Common myeloid progenitor, CD34-positive (primary cell): ENCODE data around the gene TSPAN12.

ENCODE experiments used
- CTCF ChIA-PET: fragments of 350-600 bp; sonication (Branson Sonifier 250); formaldehyde crosslinking; loops from one replicate; lab custom pipeline; 2021; ENCODE audit warnings: antibody characterized with exemption; lab: Charles Lee
- POLR2A ChIA-PET: fragments of 350-600 bp; sonication (Branson Sonifier 250); formaldehyde crosslinking; loops from one replicate; lab custom pipeline; 2021; ENCODE audit warnings: antibody characterized with exemption; lab: Charles Lee
- DNase-seq, 3 donors: peaks; one replicate each; pipeline versions ENCODE4 v3.0.0 to v3.0.0-alpha.2; 2013
- H3K27ac ChIP-seq, 2 experiments: 1 replicate in 1 of 2; 2 replicates in 1 of 2; pipeline ENCODE4 v1.7.0; 2013; ENCODE audit warnings: inconsistent platforms in 2 of 2, low read length in 2 of 2, mild to moderate bottlenecking in 2 of 2, low read depth in 1 of 2, moderate library complexity in 1 of 2; ENCODE audit not compliant: severe bottlenecking in 2 of 2, insufficient read depth in 1 of 2, poor library complexity in 1 of 2
- H3K27me3 ChIP-seq, 5 experiments: replicated peaks in 2 of 5; 1 replicate in 3 of 5; 2 replicates in 2 of 5; pipeline versions ENCODE4 v1.6.1 to v1.7.0; 2013; ENCODE audit warnings: low read length in 4 of 5, mild to moderate bottlenecking in 2 of 5, moderate library complexity in 2 of 5, inconsistent platforms in 1 of 5; ENCODE audit not compliant: insufficient read depth in 5 of 5, control insufficient read depth in 4 of 5
- H3K36me3 ChIP-seq, 4 experiments: 1 replicate in 2 of 4; 2 replicates in 2 of 4; pipeline versions ENCODE4 v1.6.1 to v1.7.0; 2013; ENCODE audit warnings: low read length in 3 of 4, control low read depth in 1 of 4, mild to moderate bottlenecking in 1 of 4; ENCODE audit not compliant: control insufficient read depth in 4 of 4, insufficient read depth in 4 of 4
- H3K4me1 ChIP-seq, 4 experiments: 1 replicate in 3 of 4; 2 replicates in 1 of 4; pipeline versions ENCODE4 v1.6.1 to v1.7.1; 2013; ENCODE audit warnings: low read length in 3 of 4, mild to moderate bottlenecking in 3 of 4, control low read depth in 1 of 4, inconsistent platforms in 1 of 4, moderate library complexity in 1 of 4; ENCODE audit not compliant: control insufficient read depth in 4 of 4, insufficient read depth in 4 of 4; ENCODE audit errors: control extremely low read depth in 1 of 4
- H3K4me3 ChIP-seq, 7 experiments: 1 replicate in 4 of 7; 2 replicates in 3 of 7; pipeline versions ENCODE4 v1.5.1 to v1.7.0; 2013; ENCODE audit warnings: mild to moderate bottlenecking in 7 of 7, low read length in 6 of 7, moderate library complexity in 6 of 7, inconsistent platforms in 2 of 7, low read depth in 2 of 7, control low read depth in 1 of 7; ENCODE audit not compliant: insufficient read depth in 4 of 7, control insufficient read depth in 1 of 7; ENCODE audit errors: extremely low read depth in 1 of 7
- H3K9me3 ChIP-seq, 5 experiments: 1 replicate in 4 of 5; 2 replicates in 1 of 5; pipeline versions ENCODE4 v1.6.1 to v1.7.1; 2013; ENCODE audit warnings: low read length in 4 of 5, mild to moderate bottlenecking in 2 of 5, inconsistent platforms in 1 of 5, low read depth in 1 of 5, moderate library complexity in 1 of 5; ENCODE audit not compliant: control insufficient read depth in 4 of 5, insufficient read depth in 2 of 5; ENCODE audit errors: control extremely low read depth in 1 of 5
- WGBS: methylation state at CpG from one replicate; pipeline ENCODE4 v1.1.5; 2013; ENCODE audit not compliant: insufficient coverage; 5-methylcytosine and 5-hydroxymethylcytosine counted together

Gene TSPAN12

GRCh38 chr7:120774481-120774880 is 83.5 kb downstream of the TSPAN12 start:
- H3K27me3 ChIP-seq = no peaks in the 10 kb centered on the region
- ChIA-PET CTCF (no interaction called here), POLR2A (no interaction called here)
- no peak for DNase-seq
- no peaks in the 10 kb centered on the region for H3K9me3 ChIP-seq
- H3K27ac ChIP-seq = no peak overlapping the region
- H3K4me1 ChIP-seq = no peaks in the 10 kb centered on the region
- H3K36me3 ChIP-seq = no peaks in the 10 kb centered on the region
- no CpG with 5 or more reads among the region's 3 CpGs for WGBS
- H3K4me3 ChIP-seq = no peak overlapping the region

DNA sequence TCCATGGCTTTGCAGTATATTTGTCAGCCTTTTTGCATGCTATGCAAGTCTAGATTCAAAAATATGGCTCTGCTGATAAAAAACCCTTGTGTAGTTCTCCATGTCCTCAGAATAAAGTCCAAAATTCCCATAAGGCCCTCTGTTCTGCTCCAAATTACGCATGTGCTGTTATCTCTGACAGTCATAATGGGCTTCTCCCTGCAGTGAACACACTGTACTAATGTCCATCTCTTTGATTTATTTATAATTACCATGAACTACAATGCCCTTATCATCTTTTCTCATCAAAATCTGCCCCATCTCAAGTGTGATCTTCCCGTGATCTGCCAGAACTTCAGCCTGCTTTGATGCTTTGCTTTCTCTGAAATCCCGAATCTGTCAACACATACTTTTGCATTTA is 87.7 kb downstream of the TSPAN12 start:
- H3K27ac ChIP-seq = no peak overlapping the region
- 87% methylated on average over 2 of the region's 3 CpGs for WGBS
- peaks cover 0 to 2% (median 0%) of the 10 kb centered on the region in 5 experiments for H3K27me3 ChIP-seq
- ChIA-PET POLR2A (no interaction called here), CTCF (no interaction called here)
- no peak overlapping the region for H3K4me3 ChIP-seq
- DNase-seq = no peak
- no peaks in the 10 kb centered on the region for H3K9me3 ChIP-seq
- H3K4me1 ChIP-seq = no peaks in the 10 kb centered on the region
- no peaks in the 10 kb centered on the region for H3K36me3 ChIP-seq

- POLR2A ChIA-PET = no interaction called here
- Histone ChIP-seq H3K36me3 (no peaks in the 10 kb centered on the region), H3K9me3 (no peaks in the 10 kb centered on the region), H3K27me3 (peaks cover 0 to 3% (median 0%) of the 10 kb centered on the region in 5 experiments), H3K27ac (no peak overlapping the region), H3K4me1 (no peaks in the 10 kb centered on the region), H3K4me3 (no peak overlapping the region)
- DNase-seq = no peak
- CTCF ChIA-PET = no interaction called here
- WGBS = 80% methylated on average over 1 of the region's 3 CpGs
Observed at GRCh38 chr7:120760851-120761250, 97.1 kb downstream of the TSPAN12 start.

DNA sequence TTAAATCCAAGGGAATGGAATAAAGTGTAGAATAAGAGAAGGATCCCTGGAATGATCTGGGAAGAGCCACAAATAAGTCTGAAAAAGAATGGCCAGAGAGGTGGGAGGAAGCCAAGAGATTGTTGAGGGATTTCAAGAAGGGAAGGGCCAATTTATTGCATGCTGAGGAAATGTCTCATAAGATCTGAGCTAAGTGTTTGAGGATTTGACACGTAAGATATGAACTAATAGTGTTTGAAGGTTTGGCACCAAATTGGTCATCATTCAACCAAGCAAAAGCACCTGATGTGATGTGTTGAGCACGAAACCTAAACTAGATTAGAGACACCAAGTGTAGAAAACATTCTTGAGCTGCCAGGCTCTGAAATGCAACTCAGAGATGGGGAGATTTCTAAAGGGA is 97.9 kb downstream of the TSPAN12 start:
- no peak for DNase-seq
- Histone ChIP-seq H3K9me3 (no peaks in the 10 kb centered on the region), H3K4me3 (no peak overlapping the region), H3K27me3 (peaks cover 0 to 3% (median 2%) of the 10 kb centered on the region in 5 experiments), H3K36me3 (no peaks in the 10 kb centered on the region), H3K4me1 (no peaks in the 10 kb centered on the region), H3K27ac (no peak overlapping the region)
- 100% methylated on average over 1 of the region's 2 CpGs for WGBS
- ChIA-PET CTCF (no interaction called here), POLR2A (no interaction called here)

- 100% methylated on average over 3 of the region's 3 CpGs for WGBS
- DNase-seq = no peak
- Histone ChIP-seq H3K4me1 (peaks cover 0 to 4% (median 0%) of the 10 kb centered on the region in 4 experiments), H3K4me3 (no peak overlapping the region), H3K36me3 (no peaks in the 10 kb centered on the region), H3K27me3 (peaks cover 0 to 6% (median 0%) of the 10 kb centered on the region in 5 experiments), H3K27ac (no peak overlapping the region), H3K9me3 (no peaks in the 10 kb centered on the region)
- POLR2A ChIA-PET = no interaction called here
- CTCF ChIA-PET = interaction anchor here (1.9 kb wide), 1 partner anchor 12 kb away, joined by 5 read pairs; no protein-coding TSS in a partner anchor
Observed at GRCh38 chr7:120743128-120743527, 114.8 kb downstream of the TSPAN12 start.

- WGBS = 75% methylated on average over 4 of the region's 5 CpGs
- no peak for DNase-seq
- Histone ChIP-seq H3K4me1 (peaks cover 0 to 4% (median 0%) of the 10 kb centered on the region in 4 experiments), H3K27me3 (peaks cover 0 to 6% (median 0%) of the 10 kb centered on the region in 5 experiments), H3K36me3 (no peaks in the 10 kb centered on the region), H3K9me3 (no peaks in the 10 kb centered on the region), H3K4me3 (no peak overlapping the region), H3K27ac (no peak overlapping the region)
- POLR2A ChIA-PET = no interaction called here
- CTCF ChIA-PET = interaction anchor here (1.9 to 2.6 kb wide), 2 partner anchors 11 to 17 kb away, joined by 5 to 9 read pairs; no protein-coding TSS in a partner anchor
Observed at GRCh38 chr7:120742372-120742771, 115.6 kb downstream of the TSPAN12 start.

- no CpG with 5 or more reads among the region's 7 CpGs for WGBS
- no peaks in the 10 kb centered on the region for H3K9me3 ChIP-seq
- H3K4me3 ChIP-seq = no peak overlapping the region
- ChIA-PET CTCF (interaction anchor here (0.7 to 2.6 kb wide), 2 partner anchors 16 to 367 kb away, joined by 3 to 9 read pairs; no protein-coding TSS in a partner anchor), POLR2A (no interaction called here)
- H3K27ac ChIP-seq = no peak overlapping the region
- no peak for DNase-seq
- peaks cover 0 to 4% (median 0%) of the 10 kb centered on the region in 4 experiments for H3K4me1 ChIP-seq
- H3K27me3 ChIP-seq = peaks cover 0 to 6% (median 0%) of the 10 kb centered on the region in 5 experiments
- H3K36me3 ChIP-seq = no peaks in the 10 kb centered on the region
Observed at GRCh38 chr7:120741371-120742042, 116.4 kb downstream of the TSPAN12 start.
